ENCODE results near the gene TLCD3B. TPM values are rescaled to one million over a fixed set of nuclear protein-coding genes. Genes with fewer than 3 reads are reported as not detected.

The TLCD3B gene
- total RNA-seq, 1 donor from 2014 or later = not detected

- peak within 1 kb of the TSS; percentile 98 for H3K4me3 ChIP-seq
- H3K4me1 ChIP-seq = peaks cover 53% of the 10 kb centered on the region
- TF ChIP-seq CTCF (IDR thresholded peaks at IDR 0.05; ENCODE audit: borderline replicate concordance) = no peak
- intact Hi-C loops (cut with micrococcal nuclease) = no loop called here
- peaks cover 52% of the 10 kb centered on the region for H3K36me3 ChIP-seq
- peak; percentile 99 for DNase-seq
- H3K9me3 ChIP-seq (replicated peaks) = no peaks in the 10 kb centered on the region
- H3K27me3 ChIP-seq (ENCODE audit: low read depth) = no peaks in the 10 kb centered on the region
- peak within 1 kb of the TSS; percentile 99 for H3K27ac ChIP-seq (replicated peaks)
These were observed 34.9 kb downstream of the TLCD3B start, which contains the start of gene INO80E for GRCh38 chr16:29995911-29996765. Gene INO80E, plus strand, starts transcription at chr16:29996241. Its CDS starts 70 bp downstream, at chr16:29996311.

- intact Hi-C loops (cut with micrococcal nuclease) = no loop called here
- TF ChIP-seq CTCF (IDR thresholded peaks at IDR 0.05; ENCODE audit: borderline replicate concordance) = no peak
- H3K9me3 ChIP-seq (replicated peaks) = no peaks in the 10 kb centered on the region
- peaks cover 53% of the 10 kb centered on the region for H3K36me3 ChIP-seq
- peak within 1 kb of the TSS; percentile 98 for H3K4me3 ChIP-seq
- peak within 1 kb of the TSS; percentile 99 for H3K27ac ChIP-seq (replicated peaks)
- H3K4me1 ChIP-seq = peaks cover 53% of the 10 kb centered on the region
- DNase-seq = peak; percentile 88
- H3K27me3 ChIP-seq (ENCODE audit: low read depth) = no peaks in the 10 kb centered on the region
These were observed 35.7 kb downstream of the TLCD3B start, which contains the start of gene HIRIP3 for GRCh38 chr16:29995324-29995910. Gene HIRIP3, minus strand, starts transcription at chr16:29995617. Its CDS starts 12 bp downstream, at chr16:29995605.

GRCh38 chr16:29994600-29995323, 36.3 kb downstream of the TLCD3B start:
- Histone ChIP-seq H3K4me3 (peak overlapping the region; percentile 98), H3K27me3 (ENCODE audit: low read depth) (no peaks in the 10 kb centered on the region), H3K4me1 (peaks cover 53% of the 10 kb centered on the region), H3K9me3 (replicated peaks) (no peaks in the 10 kb centered on the region), H3K27ac (replicated peaks) (peak overlapping the region; percentile 99), H3K36me3 (peaks cover 55% of the 10 kb centered on the region)
- intact Hi-C loops (cut with micrococcal nuclease) = no loop called here
- TF ChIP-seq CTCF (IDR thresholded peaks at IDR 0.05; ENCODE audit: borderline replicate concordance) = no peak
- no peak for DNase-seq

- DNase-seq = no peak
- no peak overlapping the region for H3K27ac ChIP-seq (replicated peaks)
- no peak for TF ChIP-seq CTCF (IDR thresholded peaks at IDR 0.05; ENCODE audit: borderline replicate concordance)
These were observed 37.0 kb downstream of the TLCD3B start for GRCh38 chr16:29993903-29994599.

More at GRCh38 chr16:29993903-29994599, 37.0 kb downstream of the TLCD3B start:
- H3K4me3 ChIP-seq = peak overlapping the region; percentile 98
- H3K27me3 ChIP-seq (ENCODE audit: low read depth) = no peaks in the 10 kb centered on the region
- peaks cover 62% of the 10 kb centered on the region for H3K36me3 ChIP-seq
- peaks cover 53% of the 10 kb centered on the region for H3K4me1 ChIP-seq
- H3K9me3 ChIP-seq (replicated peaks) = no peaks in the 10 kb centered on the region
- intact Hi-C loops (cut with micrococcal nuclease) = no loop called here

All from left ventricle myocardium inferior (tissue), 1 donor.